Large intestine (tissue), 1 donor: ENCODE results near the gene ZNF318. TPM values are rescaled to one million over a fixed set of nuclear protein-coding genes. Genes with fewer than 3 reads are reported as not detected.

ENCODE experiments used
- polyA plus RNA-seq: library from polyadenylated mRNA; unstranded; fragments of 120-200 nt; gene quantifications from one replicate; pipeline ENCODE4 v1.2.1, GENCODE V29; 2013

Gene ZNF318
- polyA plus RNA-seq, 1 donor = 21.2 TPM

Other genes starting within 250 kb of the ZNF318 start
- gene SRF, start 198.4 kb downstream of the ZNF318 start, polyA plus RNA-seq = 30.1 TPM
- 42.5 TPM for gene CUL9, start 187.5 kb downstream of the ZNF318 start, polyA plus RNA-seq
- gene DNPH1, start 140.2 kb downstream of the ZNF318 start, polyA plus RNA-seq = 152 TPM
- 3.8 TPM for gene TTBK1, start 126.2 kb downstream of the ZNF318 start, polyA plus RNA-seq
- 1.2 TPM for gene SLC22A7, start 71.4 kb downstream of the ZNF318 start, polyA plus RNA-seq
- gene CRIP3, start 60.8 kb downstream of the ZNF318 start, polyA plus RNA-seq = 8.4 TPM
- gene ABCC10, start 57.9 kb upstream of the ZNF318 start, polyA plus RNA-seq = 32.7 TPM
- gene DLK2, start 85.9 kb upstream of the ZNF318 start, polyA plus RNA-seq = 2.3 TPM
- 43.1 TPM for gene TJAP1, start 107.9 kb upstream of the ZNF318 start, polyA plus RNA-seq
- 0.49 TPM for gene LRRC73, start 140.7 kb upstream of the ZNF318 start, polyA plus RNA-seq
- gene YIPF3, start 147.3 kb upstream of the ZNF318 start, polyA plus RNA-seq = 108 TPM
- 38.7 TPM for gene POLR1C, start 147.4 kb upstream of the ZNF318 start, polyA plus RNA-seq
- gene XPO5, start 206.4 kb upstream of the ZNF318 start, polyA plus RNA-seq = 31.6 TPM
- gene POLH, start 206.5 kb upstream of the ZNF318 start, polyA plus RNA-seq = 9.2 TPM